K562 (cell line): ENCODE data around the gene STK32C. TPM values are rescaled to one million over a fixed set of nuclear protein-coding genes. Genes with fewer than 3 reads are reported as not detected.

Experiments used
- BCLAF1 ChIP-seq, 2 experiments: fragments of 450-650 bp in 1 of 2; IDR thresholded peaks; 2 replicates each; pipeline ENCODE4 v1.6.1; 2011 to 2017; ENCODE audit warnings: low read depth in 2 of 2, antibody characterized with exemption in 1 of 2, borderline replicate concordance in 1 of 2, low read length in 1 of 2, mild to moderate bottlenecking in 1 of 2, mixed read lengths in 1 of 2; ENCODE audit not compliant: control insufficient read depth in 1 of 2
- BHLHE40 ChIP-seq: IDR thresholded peaks from 2 replicates; pipeline ENCODE4 v1.6.1; 2011; ENCODE audit warnings: low read length, improper control_type of control experiment
- HNRNPL ChIP-seq: fragments of 200-400 bp; formaldehyde crosslinking; IDR thresholded peaks from 2 replicates; pipeline ENCODE4 v1.6.1; 2017; ENCODE audit warnings: low read depth, mild to moderate bottlenecking, low read length
- MAFF ChIP-seq: IDR thresholded peaks from 2 replicates; pipeline ENCODE4 v1.6.1; 2012; ENCODE audit warnings: low read length, improper control_type of control experiment
- MTF1 ChIP-seq: fragments of 250-450 bp; sonication (Bioruptor Pico); IDR thresholded peaks from 2 replicates; pipeline ENCODE4 v1.9.0; 2021; ENCODE audit warnings: moderate library complexity, mild to moderate bottlenecking, inconsistent platforms, borderline replicate concordance
- PHF20 ChIP-seq: fragments of 450-650 bp; IDR thresholded peaks from 2 replicates; pipeline ENCODE4 v1.6.1; 2018; ENCODE audit not compliant: partially characterized antibody
- SMARCA4 ChIP-seq: fragments of 450-650 bp; IDR thresholded peaks from 2 replicates; pipeline ENCODE4 v1.6.1; 2016
- UBTF ChIP-seq, 2 experiments: IDR thresholded peaks; 2 replicates each; pipeline ENCODE4 v1.6.1; 2012; ENCODE audit warnings: improper control_type of control experiment in 2 of 2, low read depth in 2 of 2, low read length in 2 of 2, borderline replicate concordance in 1 of 2
- polyA plus RNA-seq, 8 experiments: library from polyadenylated mRNA; depleted of rRNA in 4 of 8; stranded (reverse) in 5 of 8; unstranded in 3 of 8; fragments of >200 nt; fragmentation: Nextera tagmentation in 2 of 8; fragmentation: Illumina TruSeq in 1 of 8; extraction: Ambion mirVana in 2 of 8; extraction: Trizol in 1 of 8; gene quantifications; 2 replicates each; pipeline versions ENCODE4 v1.2.1 to v1.2.3, GENCODE V29; 2011 to 2014; ENCODE audit warnings: inconsistent platforms in 1 of 8, missing spikeins in 1 of 8
- total RNA-seq, 7 experiments: library from RNA; depleted of rRNA in 6 of 7; stranded (reverse); fragments of >200 nt in 6 of 7; fragmentation: Illumina TruSeq in 2 of 7; extraction: Trizol in 2 of 7; gene quantifications; 2 replicates each; pipeline versions ENCODE4 v1.2.1 to v1.2.3, GENCODE V29; 2011 to 2021; ENCODE audit warnings: low replicate concordance in 1 of 7
- TF ChIP-seq, protein P1 (sequence below): fragments of 450-650 bp; IDR thresholded peaks from 2 replicates; pipeline ENCODE4 v1.6.1; 2016

The STK32C gene
- total and polyA plus RNA-seq, 9 of the 15 experiments (the other 6 are each of a cell fraction or from before 2014, with no cell fraction given): 1.5 to 20.9 (median 6.5) TPM

DNA sequence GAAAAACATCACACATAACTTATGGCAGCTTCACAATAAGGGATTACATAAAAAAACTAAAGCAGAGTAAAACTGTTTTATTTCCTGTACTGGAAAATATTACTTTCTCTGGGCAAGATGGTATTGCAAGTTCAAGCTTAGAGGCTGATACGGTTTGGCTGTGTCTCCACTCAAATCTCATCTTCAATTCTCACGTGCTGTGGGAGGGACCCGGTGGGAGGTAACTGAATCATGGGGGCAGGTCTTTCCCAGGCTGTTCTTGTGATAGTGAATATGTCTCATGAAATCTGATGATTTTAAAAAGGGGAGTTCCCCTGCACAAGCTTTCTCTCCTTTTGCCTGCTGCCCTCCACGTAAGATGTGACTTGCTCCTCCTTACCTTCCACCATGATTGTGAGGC is 19.2 kb upstream of the STK32C start (continued):
- TF ChIP-seq BCLAF1 (IDR thresholded peaks at IDR 0.05; ENCODE audit: borderline replicate concordance in 1 of 2, control insufficient read depth in 1 of 2, low read depth in 2 of 2, low read length in 1 of 2) (no peak), HNRNPL (no peak), MTF1 (CRISPR knock-in tag) (no peak), UBTF (IDR thresholded peaks at IDR 0.05; ENCODE audit: borderline replicate concordance in 1 of 2, low read depth in 2 of 2, low read length in 2 of 2) (no peak), MAFF (no peak), PHF20 (no peak), SMARCA4 (no peak), BHLHE40 (peak; percentile 66)
- TF ChIP-seq, protein P1, sequence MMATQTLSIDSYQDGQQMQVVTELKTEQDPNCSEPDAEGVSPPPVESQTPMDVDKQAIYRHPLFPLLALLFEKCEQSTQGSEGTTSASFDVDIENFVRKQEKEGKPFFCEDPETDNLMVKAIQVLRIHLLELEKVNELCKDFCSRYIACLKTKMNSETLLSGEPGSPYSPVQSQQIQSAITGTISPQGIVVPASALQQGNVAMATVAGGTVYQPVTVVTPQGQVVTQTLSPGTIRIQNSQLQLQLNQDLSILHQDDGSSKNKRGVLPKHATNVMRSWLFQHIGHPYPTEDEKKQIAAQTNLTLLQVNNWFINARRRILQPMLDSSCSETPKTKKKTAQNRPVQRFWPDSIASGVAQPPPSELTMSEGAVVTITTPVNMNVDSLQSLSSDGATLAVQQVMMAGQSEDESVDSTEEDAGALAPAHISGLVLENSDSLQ: no peak
